ENCODE data around the gene RPL32. TPM values are rescaled to one million over a fixed set of nuclear protein-coding genes. Genes with fewer than 3 reads are reported as not detected.

The RPL32 gene
- total RNA-seq, 4 donors from 2014 or later, result 1,159 to 2,367 (median 1,696) TPM

DNA sequence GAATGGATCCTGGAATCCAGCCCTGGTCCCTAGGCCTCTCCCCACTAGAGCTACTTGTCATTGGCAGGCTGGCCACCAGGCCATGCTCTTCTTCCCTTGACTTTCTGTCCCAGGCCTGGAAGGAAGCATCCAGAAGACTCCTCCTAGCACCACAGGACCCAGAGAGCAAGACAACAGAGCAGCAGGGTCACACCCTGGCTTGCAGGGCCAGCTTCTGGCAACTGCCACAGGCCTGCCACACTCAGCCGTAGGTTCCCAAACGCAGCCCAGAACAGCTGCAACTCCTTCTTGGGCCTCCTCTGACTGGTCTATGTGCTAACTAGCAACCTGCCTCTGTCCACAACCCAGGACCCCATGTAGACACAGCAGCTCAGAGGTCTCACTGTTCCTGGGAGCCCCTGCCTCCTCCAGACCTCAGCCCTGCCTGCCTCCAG is 36.8 kb upstream of the RPL32 start:
- TF ChIP-seq EP300 (IDR thresholded peaks at IDR 0.05) (no peak), POLR2AphosphoS5 (IDR thresholded peaks at IDR 0.05) (no peak), POLR2A (IDR thresholded peaks at IDR 0.05) (no peak), CTCF (IDR thresholded peaks at IDR 0.05) (no peak)
- WGBS, result 60% methylated on average over 2 of the region's 2 CpGs

GRCh38 chr3:12877040-12877439 is 35.7 kb upstream of the RPL32 start:
- WGBS, result 96% methylated on average over 3 of the region's 7 CpGs
- Histone ChIP-seq H3K36me3 (no peaks in the 10 kb centered on the region), H3K9me3 (no peaks in the 10 kb centered on the region), H3K27ac (no peak overlapping the region), H3K4me3 (no peak overlapping the region), H3K4me1 (peaks cover 10% of the 10 kb centered on the region), H3K27me3 (peaks cover 13% of the 10 kb centered on the region)
- TF ChIP-seq POLR2A (IDR thresholded peaks at IDR 0.05) (no peak), POLR2AphosphoS5 (IDR thresholded peaks at IDR 0.05) (no peak), CTCF (IDR thresholded peaks at IDR 0.05) (no peak), EP300 (IDR thresholded peaks at IDR 0.05) (no peak)
- DNase-seq (ENCODE audit: low spot score in 2 of 2), result no peak

More for the DNA sequence above, 36.8 kb upstream of the RPL32 start:
- peaks cover 10% of the 10 kb centered on the region for H3K4me1 ChIP-seq
- H3K27me3 ChIP-seq, result peaks cover 13% of the 10 kb centered on the region
- no peak overlapping the region for H3K27ac ChIP-seq
- no peak overlapping the region for H3K4me3 ChIP-seq
- no peak for DNase-seq (ENCODE audit: low spot score in 2 of 2)
- no peaks in the 10 kb centered on the region for H3K36me3 ChIP-seq
- H3K9me3 ChIP-seq, result no peaks in the 10 kb centered on the region

- 13% methylated on average over 12 of the region's 60 CpGs for WGBS
- TF ChIP-seq EP300 (IDR thresholded peaks at IDR 0.05) (no peak), CTCF (IDR thresholded peaks at IDR 0.05) (no peak), POLR2A (IDR thresholded peaks at IDR 0.05) (no peak)
- no peak for DNase-seq (ENCODE audit: low spot score in 2 of 2)
- H3K27ac ChIP-seq, result no peak overlapping the region
- no peaks in the 10 kb centered on the region for H3K36me3 ChIP-seq
- no peaks in the 10 kb centered on the region for H3K9me3 ChIP-seq
- H3K4me3 ChIP-seq, result peak overlapping the region; percentile 37
- H3K27me3 ChIP-seq, result peaks cover 13% of the 10 kb centered on the region
- H3K4me1 ChIP-seq, result peaks cover 11% of the 10 kb centered on the region
Observed at GRCh38 chr3:12875857-12876836, 34.8 kb upstream of the RPL32 start.

DNA sequence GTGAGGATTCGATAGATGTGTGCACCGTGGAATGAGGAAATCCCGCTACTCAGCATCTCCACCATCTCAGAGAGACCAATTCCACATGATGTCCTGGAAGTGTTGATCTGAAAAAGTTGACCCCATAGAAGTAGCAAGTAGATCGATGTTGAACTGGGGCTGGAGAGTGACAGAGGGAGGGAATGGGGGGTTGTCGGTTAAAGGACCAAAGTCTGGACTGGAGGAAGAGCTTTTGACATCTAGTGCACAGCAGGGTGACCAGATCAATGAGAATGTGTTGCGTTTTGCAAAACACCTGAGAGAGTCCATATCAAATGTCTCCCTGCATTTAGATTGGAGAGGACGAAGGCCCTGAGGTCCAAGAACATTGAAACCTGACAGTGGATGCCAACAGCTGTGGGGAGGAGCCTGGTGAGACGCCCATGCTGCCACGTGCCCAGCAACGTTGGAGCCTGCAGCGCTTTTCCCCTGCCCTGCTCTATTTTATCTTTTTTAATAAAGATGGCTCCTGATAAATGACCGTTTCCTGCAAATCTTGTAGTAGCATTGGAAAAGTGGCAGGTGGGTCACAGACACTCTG is 30.1 kb upstream of the RPL32 start:
- no peak for DNase-seq (ENCODE audit: low spot score in 2 of 2)
- WGBS, result 59% methylated on average over 12 of the region's 12 CpGs
- Histone ChIP-seq H3K36me3 (no peaks in the 10 kb centered on the region), H3K27ac (no peak overlapping the region), H3K9me3 (no peaks in the 10 kb centered on the region), H3K4me1 (peaks cover 22% of the 10 kb centered on the region), H3K4me3 (no peak overlapping the region), H3K27me3 (peaks cover 20% of the 10 kb centered on the region)
- TF ChIP-seq POLR2A (IDR thresholded peaks at IDR 0.05) (no peak), POLR2AphosphoS5 (IDR thresholded peaks at IDR 0.05) (no peak), EP300 (IDR thresholded peaks at IDR 0.05) (no peak), CTCF (IDR thresholded peaks at IDR 0.05) (no peak)

DNA sequence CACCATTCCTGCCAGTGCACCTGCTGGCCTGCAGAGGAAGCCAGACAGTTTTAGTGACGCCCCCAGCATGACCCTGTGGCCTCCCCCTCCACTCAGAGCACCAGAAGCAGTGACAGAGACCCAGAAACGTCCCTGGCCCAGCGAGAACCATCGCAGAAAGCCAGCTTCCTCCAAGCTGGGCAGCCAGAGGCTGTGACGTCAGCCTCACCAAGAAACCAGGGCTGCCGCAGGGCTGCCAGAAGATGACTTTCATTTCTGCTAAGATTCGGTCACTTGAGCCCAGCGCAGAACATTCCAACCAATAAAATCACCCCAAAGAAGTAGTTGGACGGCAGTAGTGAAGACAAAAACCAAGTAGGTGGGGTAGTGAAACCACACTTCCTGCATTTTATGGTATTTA is 29.6 kb upstream of the RPL32 start:
- H3K27me3 ChIP-seq, result peaks cover 16% of the 10 kb centered on the region
- no peak overlapping the region for H3K4me3 ChIP-seq
- H3K9me3 ChIP-seq, result no peaks in the 10 kb centered on the region
- DNase-seq (ENCODE audit: low spot score in 2 of 2), result no peak
- WGBS, result 73% methylated on average over 9 of the region's 9 CpGs
- H3K36me3 ChIP-seq, result no peaks in the 10 kb centered on the region
- H3K4me1 ChIP-seq, result peaks cover 17% of the 10 kb centered on the region
- no peak for TF ChIP-seq EP300 (IDR thresholded peaks at IDR 0.05)
- TF ChIP-seq POLR2A (IDR thresholded peaks at IDR 0.05), result no peak
- TF ChIP-seq POLR2AphosphoS5 (IDR thresholded peaks at IDR 0.05), result no peak
- no peak for TF ChIP-seq CTCF (IDR thresholded peaks at IDR 0.05)
- H3K27ac ChIP-seq, result no peak overlapping the region
